Gastroesophageal sphincter (tissue), 4 donors: ENCODE results near the gene SPAG16. TPM values are rescaled to one million over a fixed set of nuclear protein-coding genes. Genes with fewer than 3 reads are reported as not detected.

Experiments used
- ATAC-seq: fragments of 150-250 bp; one replicate; pipeline ENCODE4 v1.9.1; 2016; ENCODE audit warnings: mild to moderate bottlenecking, moderate library complexity
- H3K27ac ChIP-seq, 4 donors: fragments of 200-600 bp; sonication (generic) in 3 of 4; 1 replicate in 3 of 4; 2 replicates in 1 of 4; pipeline ENCODE4 v1.5.1; 2016 to 2019
- H3K27me3 ChIP-seq: fragments of 200-600 bp; sonication (generic); one replicate; pipeline ENCODE4 v1.5.1; 2019
- H3K36me3 ChIP-seq, 2 donors: fragments of 200-600 bp; sonication (generic); one replicate each; pipeline ENCODE4 v1.5.1; 2019; ENCODE audit warnings: control low read depth in 1 of 2
- H3K4me1 ChIP-seq, 3 donors: fragments of 200-600 bp; sonication (generic); 1 replicate in 2 of 3; 2 replicates in 1 of 3; pipeline ENCODE4 v1.5.1; 2016 to 2019; ENCODE audit warnings: control low read depth in 2 of 3
- H3K4me3 ChIP-seq, 2 donors: fragments of 200-600 bp; sonication (generic); one replicate each; pipeline ENCODE4 v1.5.1; 2019; ENCODE audit warnings: mild to moderate bottlenecking in 1 of 2, moderate library complexity in 1 of 2
- H3K9me3 ChIP-seq, 3 donors: fragments of 200-600 bp; sonication (generic); one replicate each; pipeline ENCODE4 v1.5.1; 2017 to 2019; ENCODE audit warnings: control low read depth in 2 of 3
- EP300 ChIP-seq: sonication (generic); formaldehyde crosslinking; IDR thresholded peaks from one replicate; pipeline ENCODE4 v1.6.1; 2017; ENCODE audit warnings: antibody characterized with exemption, mild to moderate bottlenecking
- POLR2A ChIP-seq, 2 donors: fragments of 450-650 bp; IDR thresholded peaks; one replicate each; pipeline ENCODE4 v1.6.1; 2017; ENCODE audit warnings: antibody characterized with exemption in 2 of 2, mild to moderate bottlenecking in 2 of 2, moderate library complexity in 1 of 2
- POLR2AphosphoS5 ChIP-seq: sonication (generic); formaldehyde crosslinking; IDR thresholded peaks from one replicate; pipeline ENCODE4 v1.6.1; 2017; ENCODE audit warnings: antibody characterized with exemption
- WGBS, 2 donors: methylation state at CpG; one replicate each; pipeline ENCODE4 v1.1.5; 2018; ENCODE audit warnings: low coverage in 1 of 2; 5-methylcytosine and 5-hydroxymethylcytosine counted together
- total RNA-seq, 4 donors: library from RNA; depleted of rRNA; stranded (reverse); fragments of >200 nt; gene quantifications; one replicate each; pipeline ENCODE4 v1.1.0, GENCODE V29; 2016
- TF ChIP-seq, protein P1 (sequence below), 4 experiments: fragments of 200-600 bp in 2 of 4; fragments of 450-650 bp in 2 of 4; sonication (generic) in 1 of 4; IDR thresholded peaks; one replicate each; pipeline ENCODE4 v1.5.1; 2017 to 2019; ENCODE audit warnings: antibody characterized with exemption in 4 of 4, mild to moderate bottlenecking in 2 of 4, moderate library complexity in 2 of 4

The SPAG16 gene
- total RNA-seq, 4 donors from 2014 or later: 28.9 to 39.8 (median 36.7) TPM

DNA sequence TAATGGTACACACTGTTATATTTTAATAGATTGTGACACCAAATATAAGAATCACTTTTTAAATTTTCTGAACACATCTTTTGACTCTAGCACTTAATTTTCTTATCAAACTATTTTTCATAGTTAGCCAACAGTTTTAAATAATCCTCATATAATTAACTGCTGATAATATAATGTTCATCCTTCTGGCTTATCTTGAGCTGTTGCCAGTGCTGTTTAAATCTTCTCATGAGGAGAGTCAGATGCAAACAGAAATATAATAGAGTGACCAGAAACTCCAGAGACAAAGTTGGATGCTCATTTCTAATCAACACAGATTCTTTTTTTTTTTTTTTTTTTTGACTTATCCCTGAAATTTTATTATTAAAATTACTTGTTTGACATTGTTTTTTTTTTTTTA, 282.6 kb downstream of the SPAG16 start:
- no peaks in the 10 kb centered on the region for H3K27me3 ChIP-seq
- H3K4me3 ChIP-seq: no peak overlapping the region
- no peaks in the 10 kb centered on the region for H3K9me3 ChIP-seq
- no peaks in the 10 kb centered on the region for H3K4me1 ChIP-seq
- ATAC-seq: no peak
- no peaks in the 10 kb centered on the region for H3K36me3 ChIP-seq
- H3K27ac ChIP-seq: no peak overlapping the region
- TF ChIP-seq POLR2A (IDR thresholded peaks at IDR 0.05) (no peak), POLR2AphosphoS5 (no peak), EP300 (no peak)
- TF ChIP-seq, protein P1, sequence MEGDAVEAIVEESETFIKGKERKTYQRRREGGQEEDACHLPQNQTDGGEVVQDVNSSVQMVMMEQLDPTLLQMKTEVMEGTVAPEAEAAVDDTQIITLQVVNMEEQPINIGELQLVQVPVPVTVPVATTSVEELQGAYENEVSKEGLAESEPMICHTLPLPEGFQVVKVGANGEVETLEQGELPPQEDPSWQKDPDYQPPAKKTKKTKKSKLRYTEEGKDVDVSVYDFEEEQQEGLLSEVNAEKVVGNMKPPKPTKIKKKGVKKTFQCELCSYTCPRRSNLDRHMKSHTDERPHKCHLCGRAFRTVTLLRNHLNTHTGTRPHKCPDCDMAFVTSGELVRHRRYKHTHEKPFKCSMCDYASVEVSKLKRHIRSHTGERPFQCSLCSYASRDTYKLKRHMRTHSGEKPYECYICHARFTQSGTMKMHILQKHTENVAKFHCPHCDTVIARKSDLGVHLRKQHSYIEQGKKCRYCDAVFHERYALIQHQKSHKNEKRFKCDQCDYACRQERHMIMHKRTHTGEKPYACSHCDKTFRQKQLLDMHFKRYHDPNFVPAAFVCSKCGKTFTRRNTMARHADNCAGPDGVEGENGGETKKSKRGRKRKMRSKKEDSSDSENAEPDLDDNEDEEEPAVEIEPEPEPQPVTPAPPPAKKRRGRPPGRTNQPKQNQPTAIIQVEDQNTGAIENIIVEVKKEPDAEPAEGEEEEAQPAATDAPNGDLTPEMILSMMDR (IDR thresholded peaks at IDR 0.05): no peak

DNA sequence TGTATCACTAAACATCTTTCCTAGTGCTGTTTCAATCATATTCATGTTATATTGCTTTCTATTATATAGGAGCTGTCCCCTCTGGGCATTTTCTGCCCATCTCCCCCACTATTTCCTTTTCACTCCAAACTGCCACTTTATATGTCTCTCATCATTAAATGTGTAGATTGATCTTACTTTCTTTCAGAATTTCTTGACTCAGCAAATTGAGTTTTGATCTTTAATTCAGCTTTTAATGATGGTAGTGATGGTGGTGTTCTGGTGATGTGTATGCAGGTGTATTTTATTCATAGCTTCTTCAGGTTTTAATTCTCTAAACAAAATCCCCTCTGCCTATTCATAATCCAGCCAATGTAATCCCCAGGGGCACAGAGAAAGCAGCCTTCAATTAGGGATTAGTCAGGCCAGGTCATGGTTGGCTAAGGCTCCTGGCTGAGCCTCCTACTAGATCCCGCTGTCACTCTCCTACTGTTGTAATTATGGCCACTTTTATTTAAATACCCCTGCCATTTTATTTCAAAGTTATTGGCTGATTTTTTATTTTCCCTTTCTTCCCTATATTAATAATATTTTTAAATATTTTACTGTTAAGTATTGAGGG, 325.4 kb downstream of the SPAG16 start:
- H3K4me3 ChIP-seq: no peak overlapping the region
- no peaks in the 10 kb centered on the region for H3K9me3 ChIP-seq
- no peak for ATAC-seq
- no peaks in the 10 kb centered on the region for H3K27me3 ChIP-seq
- TF ChIP-seq, protein P1 (IDR thresholded peaks at IDR 0.05): no peak
- TF ChIP-seq EP300 (no peak), POLR2AphosphoS5 (no peak), POLR2A (IDR thresholded peaks at IDR 0.05) (no peak)
- H3K27ac ChIP-seq: no peak overlapping the region
- H3K36me3 ChIP-seq: no peaks in the 10 kb centered on the region
- H3K4me1 ChIP-seq: no peaks in the 10 kb centered on the region
- WGBS, 2 donors: 50 to 86% methylated on average over 1 of the region's 1 CpG

DNA sequence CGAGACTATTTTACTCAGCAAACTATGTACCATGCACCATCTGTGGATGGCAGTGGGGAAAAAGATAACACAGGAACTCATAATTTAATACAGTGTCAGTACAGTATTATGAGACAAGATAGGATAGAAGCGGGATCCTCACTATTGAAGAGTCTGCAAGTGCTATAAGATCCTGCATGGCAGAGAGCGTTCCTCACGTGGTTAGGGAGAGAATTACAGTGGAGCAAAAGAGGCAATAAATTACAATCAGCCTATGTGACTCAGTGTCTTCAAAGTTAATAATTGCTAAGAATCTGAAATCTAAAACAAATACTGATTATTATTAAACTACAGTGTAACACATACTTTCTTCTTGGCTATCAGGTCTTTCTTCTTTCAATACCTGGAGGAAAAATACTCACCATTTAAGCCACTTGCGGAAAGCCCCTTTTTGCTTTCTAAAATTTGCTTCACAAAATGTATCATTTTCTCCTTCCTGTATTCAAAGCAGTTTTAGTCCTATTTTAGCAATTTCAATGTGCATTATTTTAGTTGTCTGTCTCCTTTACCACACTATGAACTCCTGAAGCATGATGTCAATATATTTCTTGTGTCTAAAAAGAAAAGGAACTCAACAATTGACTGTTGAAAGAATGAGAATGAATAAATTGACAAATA, 342.9 kb downstream of the SPAG16 start:
- no peaks in the 10 kb centered on the region for H3K4me1 ChIP-seq
- no peak overlapping the region for H3K27ac ChIP-seq
- no peak for ATAC-seq
- peaks cover 0 to 9% (median 0%) of the 10 kb centered on the region in 3 donors for H3K9me3 ChIP-seq
- no peaks in the 10 kb centered on the region for H3K27me3 ChIP-seq
- WGBS, 2 donors: 73 to 80% methylated on average over 3 to 5 of the region's 5 CpGs
- H3K4me3 ChIP-seq: no peak overlapping the region
- H3K36me3 ChIP-seq: no peaks in the 10 kb centered on the region
- TF ChIP-seq POLR2A (IDR thresholded peaks at IDR 0.05): no peak
- TF ChIP-seq, protein P1 (IDR thresholded peaks at IDR 0.05): no peak
- no peak for TF ChIP-seq EP300
- no peak for TF ChIP-seq POLR2AphosphoS5

DNA sequence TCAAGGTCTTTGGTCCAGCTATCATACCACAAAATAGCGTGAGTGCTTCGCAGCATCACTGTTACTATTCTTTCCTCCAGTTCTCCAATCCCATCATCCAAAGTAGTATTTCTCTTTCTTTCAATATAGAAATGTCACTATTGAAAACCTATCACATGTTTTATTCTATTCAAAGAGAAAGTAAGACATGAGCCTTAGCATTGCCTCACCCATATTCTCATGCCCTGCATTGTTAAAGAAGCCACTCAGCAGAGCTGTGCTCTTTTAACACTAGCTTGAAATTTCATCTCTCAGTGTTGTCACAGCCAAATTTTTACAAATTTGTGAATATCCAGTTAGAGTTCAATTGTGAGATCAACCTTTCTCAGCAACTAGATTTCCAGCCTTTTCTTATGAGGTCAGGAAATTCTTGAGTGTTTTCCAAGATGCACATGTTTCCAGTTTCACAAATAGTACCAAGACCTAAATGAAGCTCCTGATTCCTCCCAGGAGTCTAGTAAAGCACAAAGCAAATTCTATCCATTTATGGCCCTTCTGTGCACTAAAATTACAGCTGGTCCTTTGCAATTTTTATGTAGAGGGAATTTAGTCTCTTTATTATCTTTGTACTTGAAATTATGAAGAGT, 343.7 kb downstream of the SPAG16 start:
- no peak for TF ChIP-seq EP300
- Histone ChIP-seq H3K4me1 (no peaks in the 10 kb centered on the region), H3K27me3 (no peaks in the 10 kb centered on the region), H3K9me3 (peaks cover 0 to 17% (median 0%) of the 10 kb centered on the region in 3 donors), H3K27ac (no peak overlapping the region), H3K4me3 (no peak overlapping the region), H3K36me3 (no peaks in the 10 kb centered on the region)
- 84 to 100% methylated on average over 2 of the region's 2 CpGs for WGBS, 2 donors
- no peak for ATAC-seq

DNA sequence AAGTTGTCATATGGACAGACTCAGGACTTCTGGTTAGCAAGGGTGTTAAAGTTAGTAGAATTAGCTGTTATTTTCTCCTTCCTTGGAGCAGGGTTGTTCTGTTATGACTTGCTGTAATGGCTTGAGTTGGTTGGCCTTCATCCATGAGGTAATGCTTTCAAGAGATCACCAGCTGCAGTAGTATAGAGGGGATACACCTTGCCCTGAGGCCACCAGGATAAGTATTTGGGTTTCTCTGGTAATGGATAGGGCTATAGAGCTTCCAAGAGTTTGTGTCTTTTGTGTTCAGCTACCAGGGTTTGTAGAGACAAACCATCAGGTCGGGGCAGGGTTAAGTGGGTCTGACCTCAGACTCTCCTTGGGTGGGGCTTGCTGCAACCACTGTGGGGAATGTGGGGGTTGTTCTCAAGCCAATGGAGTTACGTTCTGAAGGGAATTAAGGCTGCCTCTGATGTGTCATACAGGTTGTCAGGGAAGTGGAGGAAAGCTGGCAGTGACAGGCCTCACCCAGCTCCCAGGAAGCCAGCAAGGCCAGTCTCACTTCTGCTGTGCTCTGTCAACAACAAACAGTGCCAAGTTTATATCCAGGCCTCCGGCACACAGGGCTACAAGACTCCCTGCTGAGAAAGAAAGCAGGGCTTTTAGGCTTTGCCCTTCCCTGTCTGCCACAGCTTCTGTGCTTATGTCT, 356.6 kb downstream of the SPAG16 start:
- 37 to 53% methylated on average over 2 of the region's 3 CpGs for WGBS, 2 donors
- no peaks in the 10 kb centered on the region for H3K36me3 ChIP-seq
- H3K27ac ChIP-seq: no peak overlapping the region
- H3K4me1 ChIP-seq: no peaks in the 10 kb centered on the region
- TF ChIP-seq, protein P1 (IDR thresholded peaks at IDR 0.05): no peak
- TF ChIP-seq POLR2A (IDR thresholded peaks at IDR 0.05): no peak
- no peak for TF ChIP-seq POLR2AphosphoS5
- TF ChIP-seq EP300: no peak
- no peaks in the 10 kb centered on the region for H3K27me3 ChIP-seq
- no peak overlapping the region for H3K4me3 ChIP-seq
- H3K9me3 ChIP-seq: peaks cover 0 to 12% (median 0%) of the 10 kb centered on the region in 3 donors
- no peak for ATAC-seq
